SK-N-SH (cell line): ENCODE results near the gene RAB15. TPM values are rescaled to one million over a fixed set of nuclear protein-coding genes. Genes with fewer than 3 reads are reported as not detected.

Experiments used
- CTCF ChIA-PET: fragments of 300-600, 350-600 bp; formaldehyde crosslinking; extraction: SDS; loops from one replicate; lab custom pipeline; 2021; lab: Yijun Ruan, JAX
- POLR2A ChIA-PET: fragments of 350-600 bp; sonication (Branson Sonifier 250); formaldehyde crosslinking; extraction: SDS; loops from one replicate; lab custom pipeline; 2020; ENCODE audit warnings: antibody characterized with exemption, inconsistent platforms; lab: Yijun Ruan, JAX
- DNase-seq: peaks from one replicate; pipeline ENCODE4 v3.0.0; 2012
- H2AFZ ChIP-seq: fragments of 200-600 bp; sonication (generic); 2 replicates; pipeline ENCODE4 v1.8.1; 2016; ENCODE audit warnings: antibody characterized with exemption, mild to moderate bottlenecking, low read depth
- H3F3A ChIP-seq: fragments of 200-600 bp; sonication (generic); replicated peaks from 2 replicates; pipeline ENCODE3; 2016; ENCODE audit warnings: antibody characterized with exemption, mild to moderate bottlenecking; ENCODE audit not compliant: insufficient read depth
- H3K27ac ChIP-seq, 2 experiments: fragments of 200-500 bp in 1 of 2; fragments of 200-600 bp in 1 of 2; sonication (Bioruptor generic) in 1 of 2; sonication (generic), shearing (Covaris generic) in 1 of 2; 2 replicates each; pipeline versions ENCODE4 v1.5.1 to v1.6.1; 2014 to 2016; ENCODE audit warnings: low read depth in 2 of 2, inconsistent platforms in 1 of 2, low read length in 1 of 2, mild to moderate bottlenecking in 1 of 2, mixed read lengths in 1 of 2
- H3K27me3 ChIP-seq: fragments of 200-600 bp; sonication (generic), shearing (Covaris generic); 2 replicates; pipeline ENCODE4 v1.6.1; 2016; ENCODE audit warnings: mixed run types; ENCODE audit not compliant: insufficient read depth
- H3K36me3 ChIP-seq, 2 experiments: fragments of 200-500 bp in 1 of 2; fragments of 200-600 bp in 1 of 2; sonication (Bioruptor generic) in 1 of 2; sonication (generic) in 1 of 2; replicated peaks in 1 of 2; 2 replicates each; pipeline versions ENCODE3 to v1.5.1; 2014 to 2016; ENCODE audit warnings: low read length in 1 of 2, mild to moderate bottlenecking in 1 of 2; ENCODE audit not compliant: insufficient read depth in 2 of 2, control insufficient read depth in 1 of 2
- H3K4me1 ChIP-seq, 2 experiments: fragments of 200-500 bp in 1 of 2; fragments of 200-600 bp in 1 of 2; sonication (Bioruptor generic) in 1 of 2; sonication (generic), shearing (Covaris generic) in 1 of 2; 2 replicates each; pipeline versions ENCODE4 v1.5.1 to v1.6.1; 2014 to 2016; ENCODE audit warnings: low read depth in 1 of 2, low read length in 1 of 2, mixed run types in 1 of 2; ENCODE audit not compliant: insufficient read depth in 2 of 2, control insufficient read depth in 1 of 2
- H3K4me2 ChIP-seq: fragments of 200-600 bp; sonication (generic), shearing (Covaris generic); 2 replicates; pipeline ENCODE4 v1.6.1; 2017; ENCODE audit warnings: mixed run types
- H3K4me3 ChIP-seq, 2 experiments: fragments of 200-500 bp in 1 of 2; fragments of 200-600 bp in 1 of 2; sonication (Bioruptor generic) in 1 of 2; sonication (generic), shearing (Covaris generic) in 1 of 2; 2 replicates each; pipeline versions ENCODE4 v1.5.1 to v1.8.1; 2014 to 2016; ENCODE audit warnings: low read depth in 2 of 2, inconsistent platforms in 1 of 2, low read length in 1 of 2, mild to moderate bottlenecking in 1 of 2, mixed read lengths in 1 of 2, moderate library complexity in 1 of 2
- H3K79me2 ChIP-seq: fragments of 200-600 bp; sonication (generic); 2 replicates; pipeline ENCODE4 v1.8.1; 2017; ENCODE audit warnings: mild to moderate bottlenecking; ENCODE audit not compliant: insufficient read depth
- H3K9ac ChIP-seq: fragments of 200-600 bp; sonication (generic); 2 replicates; pipeline ENCODE4 v1.6.1; 2017; ENCODE audit warnings: mixed run types
- H3K9me2 ChIP-seq: fragments of 200-600 bp; sonication (generic); 2 replicates; pipeline ENCODE4 v1.6.1; 2017; ENCODE audit warnings: mixed run types
- H3K9me3 ChIP-seq: fragments of 200-600 bp; sonication (generic); 2 replicates; pipeline ENCODE4 v1.6.1; 2017; ENCODE audit warnings: mixed run types, mild to moderate bottlenecking, moderate library complexity
- H4K20me1 ChIP-seq: fragments of 200-600 bp; sonication (generic); 2 replicates; pipeline ENCODE4 v1.6.1; 2017; ENCODE audit warnings: mild to moderate bottlenecking, mixed run types; ENCODE audit not compliant: insufficient read depth
- ELF1 ChIP-seq: IDR thresholded peaks from 2 replicates; pipeline ENCODE4 v1.4.0; 2012
- EP300 ChIP-seq, 2 experiments: IDR thresholded peaks; 2 replicates each; pipeline versions ENCODE4 v1.4.0 to v1.6.1; 2012; ENCODE audit warnings: borderline replicate concordance in 1 of 2, low read depth in 1 of 2, low read length in 1 of 2
- EZH2phosphoT487 ChIP-seq: fragments of 200-600 bp; sonication (generic); IDR thresholded peaks from 2 replicates; pipeline ENCODE4 v1.6.1; 2017; ENCODE audit warnings: low read depth, mixed run types, mild to moderate bottlenecking, antibody characterized with exemption, moderate library complexity, borderline replicate concordance
- FOSL2 ChIP-seq: IDR thresholded peaks from 2 replicates; pipeline ENCODE4 v1.4.0; 2012; ENCODE audit warnings: low read depth, mild to moderate bottlenecking, moderate library complexity, borderline replicate concordance
- GABPA ChIP-seq: IDR thresholded peaks from 2 replicates; pipeline ENCODE4 v1.4.0; 2012; ENCODE audit warnings: low read depth, mild to moderate bottlenecking
- GATA2 ChIP-seq: sonication (generic); formaldehyde crosslinking; IDR thresholded peaks from 2 replicates; pipeline ENCODE4 v1.5.0; 2020; ENCODE audit warnings: mild to moderate bottlenecking, missing genetic modification reagents
- JUND ChIP-seq: IDR thresholded peaks from 2 replicates; pipeline ENCODE4 v1.4.0; 2012
- MEF2A ChIP-seq: IDR thresholded peaks from 2 replicates; pipeline ENCODE4 v1.4.0; 2012; ENCODE audit warnings: low read depth, borderline replicate concordance
- POLR2AphosphoS5 ChIP-seq: IDR thresholded peaks from 2 replicates; pipeline ENCODE4 v1.6.1; 2012; ENCODE audit warnings: low read depth, low read length
- RCOR1 ChIP-seq: fragments of 150-350 bp; IDR thresholded peaks from 2 replicates; pipeline ENCODE4 v1.6.1; 2017; ENCODE audit warnings: antibody characterized with exemption, low read length
- RFX5 ChIP-seq: IDR thresholded peaks from 2 replicates; pipeline ENCODE4 v1.6.1; 2012; ENCODE audit warnings: mild to moderate bottlenecking, improper control_type of control experiment, low read length
- RXRA ChIP-seq: IDR thresholded peaks from 2 replicates; pipeline ENCODE4 v1.4.0; 2012; ENCODE audit warnings: low read depth, mild to moderate bottlenecking, borderline replicate concordance
- SIN3A ChIP-seq: IDR thresholded peaks from 2 replicates; pipeline ENCODE4 v1.6.1; 2012; ENCODE audit warnings: low read depth, mild to moderate bottlenecking, low read length, moderate library complexity, borderline replicate concordance
- SMC3 ChIP-seq: IDR thresholded peaks from 2 replicates; pipeline ENCODE4 v1.6.1; 2012; ENCODE audit warnings: low read depth, low read length, improper control_type of control experiment
- TAF1 ChIP-seq: IDR thresholded peaks from 2 replicates; pipeline ENCODE4 v1.6.1; 2012; ENCODE audit warnings: low read depth, mild to moderate bottlenecking, low read length, moderate library complexity, borderline replicate concordance
- TEAD4 ChIP-seq: IDR thresholded peaks from 2 replicates; pipeline ENCODE4 v1.4.0; 2012; ENCODE audit warnings: mild to moderate bottlenecking, borderline replicate concordance; ENCODE audit not compliant: insufficient read depth
- YY1 ChIP-seq: IDR thresholded peaks from 2 replicates; pipeline ENCODE4 v1.4.0; 2012; ENCODE audit warnings: low read depth, mild to moderate bottlenecking
- WGBS: methylation state at CpG from one replicate; pipeline ENCODE4 v1.1.6; 2017; ENCODE audit warnings: low lambda C conversion rate; 5-methylcytosine and 5-hydroxymethylcytosine counted together
- polyA plus RNA-seq, 3 experiments: library from polyadenylated mRNA; depleted of rRNA; stranded (reverse); fragments of >200 nt; gene quantifications; 2 replicates each; pipeline ENCODE4 v1.2.3, GENCODE V29; 2012
- TF ChIP-seq, protein P1 (sequence below): fragments of 150-350 bp; IDR thresholded peaks from 2 replicates; pipeline ENCODE4 v1.6.1; 2016; ENCODE audit warnings: mild to moderate bottlenecking, low read depth, low read length
- TF ChIP-seq, protein P2 (sequence below): fragments of 150-350 bp; IDR thresholded peaks from 2 replicates; pipeline ENCODE4 v1.6.1; 2017; ENCODE audit warnings: antibody characterized with exemption, low read length, low read depth, borderline replicate concordance
- TF ChIP-seq, protein P3 (sequence below): IDR thresholded peaks from 2 replicates; pipeline ENCODE4 v1.4.0; 2012; ENCODE audit warnings: low read depth
- TF ChIP-seq, protein P4 (sequence below): IDR thresholded peaks from 2 replicates; pipeline ENCODE4; 2012

Gene RAB15
- polyA plus RNA-seq, 1 of the 3 experiments (the other 2 are of a cell fraction), result 14.2 TPM

DNA sequence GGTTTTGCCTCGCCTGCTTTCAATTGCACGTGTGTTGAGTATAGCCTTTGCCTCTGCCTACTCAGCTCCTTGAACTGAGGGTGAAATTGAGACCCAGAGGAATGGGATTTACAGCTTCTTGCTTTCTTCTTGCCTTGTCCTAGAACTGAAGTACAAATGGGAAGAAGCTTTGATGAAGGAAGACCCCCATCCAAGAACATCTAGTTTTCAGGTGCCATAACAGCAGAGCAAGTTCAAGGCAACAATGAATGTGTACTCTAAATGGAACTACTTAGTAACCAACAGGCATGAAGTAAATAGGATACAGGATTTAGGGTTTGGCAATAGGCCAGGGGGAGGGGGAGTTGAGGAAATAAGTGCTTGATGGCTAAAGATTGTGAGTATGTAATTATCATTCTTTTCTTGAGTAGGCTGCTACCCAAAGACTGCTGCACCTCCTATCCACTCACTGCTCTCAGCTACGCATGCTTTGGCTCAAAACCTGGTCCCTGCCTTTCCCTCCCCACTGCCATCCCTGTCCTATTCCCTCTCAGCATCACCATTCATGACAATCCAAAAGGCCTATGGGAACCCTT, 31.7 kb downstream of the RAB15 start:
- Histone ChIP-seq H3K4me2 (no peak overlapping the region), H3K27me3 (no peaks in the 10 kb centered on the region), H3K4me1 (no peaks in the 10 kb centered on the region; a peak in 1 of 4 replicates), H3K27ac (no peak overlapping the region), H3K4me3 (no peak overlapping the region), H3K36me3 (peaks cover 0 to 20% of the 10 kb centered on the region in 2 experiments), H3K9ac (no peak overlapping the region), H3F3A (peaks cover 11% of the 10 kb centered on the region), H3K9me2 (no peaks in the 10 kb centered on the region), H3K79me2 (no peaks in the 10 kb centered on the region), H2AFZ (no peak overlapping the region), H3K9me3 (no peaks in the 10 kb centered on the region), H4K20me1 (no peaks in the 10 kb centered on the region; the same call in 1 of the 2 replicates)
- TF ChIP-seq ELF1 (no peak), SMC3 (no peak), RXRA (no peak), EZH2phosphoT487 (no peak), POLR2AphosphoS5 (no peak), RFX5 (no peak), TAF1 (no peak), GABPA (no peak), YY1 (no peak), SIN3A (no peak), EP300 (IDR thresholded peaks at IDR 0.05; ENCODE audit: borderline replicate concordance in 1 of 2, low read depth in 1 of 2, low read length in 1 of 2) (no peak), TEAD4 (no peak), GATA2 (no peak)
- TF ChIP-seq, protein P1, sequence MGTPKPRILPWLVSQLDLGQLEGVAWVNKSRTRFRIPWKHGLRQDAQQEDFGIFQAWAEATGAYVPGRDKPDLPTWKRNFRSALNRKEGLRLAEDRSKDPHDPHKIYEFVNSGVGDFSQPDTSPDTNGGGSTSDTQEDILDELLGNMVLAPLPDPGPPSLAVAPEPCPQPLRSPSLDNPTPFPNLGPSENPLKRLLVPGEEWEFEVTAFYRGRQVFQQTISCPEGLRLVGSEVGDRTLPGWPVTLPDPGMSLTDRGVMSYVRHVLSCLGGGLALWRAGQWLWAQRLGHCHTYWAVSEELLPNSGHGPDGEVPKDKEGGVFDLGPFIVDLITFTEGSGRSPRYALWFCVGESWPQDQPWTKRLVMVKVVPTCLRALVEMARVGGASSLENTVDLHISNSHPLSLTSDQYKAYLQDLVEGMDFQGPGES, result no peak
- TF ChIP-seq, protein P2, sequence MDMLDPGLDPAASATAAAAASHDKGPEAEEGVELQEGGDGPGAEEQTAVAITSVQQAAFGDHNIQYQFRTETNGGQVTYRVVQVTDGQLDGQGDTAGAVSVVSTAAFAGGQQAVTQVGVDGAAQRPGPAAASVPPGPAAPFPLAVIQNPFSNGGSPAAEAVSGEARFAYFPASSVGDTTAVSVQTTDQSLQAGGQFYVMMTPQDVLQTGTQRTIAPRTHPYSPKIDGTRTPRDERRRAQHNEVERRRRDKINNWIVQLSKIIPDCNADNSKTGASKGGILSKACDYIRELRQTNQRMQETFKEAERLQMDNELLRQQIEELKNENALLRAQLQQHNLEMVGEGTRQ, result no peak
- TF ChIP-seq, protein P3, sequence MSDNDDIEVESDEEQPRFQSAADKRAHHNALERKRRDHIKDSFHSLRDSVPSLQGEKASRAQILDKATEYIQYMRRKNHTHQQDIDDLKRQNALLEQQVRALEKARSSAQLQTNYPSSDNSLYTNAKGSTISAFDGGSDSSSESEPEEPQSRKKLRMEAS, result no peak
- no peak for DNase-seq
- WGBS, result 98% methylated on average over 3 of the region's 3 CpGs
- ChIA-PET POLR2A (interaction anchor here (0.9 kb wide), 1 partner anchor 10 kb away, joined by 3 read pairs; no protein-coding TSS in a partner anchor), CTCF (interaction anchor here (1.3 kb wide), 1 partner anchor 11 kb away, joined by 3 read pairs; no protein-coding TSS in a partner anchor)

DNA sequence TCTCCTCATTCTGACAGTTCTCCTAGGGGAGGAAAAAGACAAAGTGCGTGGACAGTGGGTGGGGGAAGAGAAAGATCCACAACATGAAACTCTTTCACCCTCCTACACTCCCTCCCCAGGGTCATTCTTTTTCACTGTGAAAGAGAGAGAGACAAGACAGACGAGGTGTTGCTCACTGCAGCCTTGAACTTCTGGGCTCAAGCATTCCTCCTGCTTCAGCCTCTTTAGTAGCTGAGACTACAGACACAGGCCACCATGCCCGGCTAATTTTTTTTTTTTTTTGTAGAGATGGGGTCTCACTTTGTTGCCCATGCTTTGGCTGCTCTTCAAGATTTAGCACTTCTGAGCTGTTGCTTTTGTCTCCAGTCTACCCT, 32.3 kb downstream of the RAB15 start:
- H3K9ac ChIP-seq, result no peak overlapping the region
- no peaks in the 10 kb centered on the region; a peak in 1 of 4 replicates for H3K4me1 ChIP-seq
- peaks cover 0 to 21% of the 10 kb centered on the region in 2 experiments for H3K36me3 ChIP-seq
- ChIA-PET POLR2A (interaction anchor here (0.9 kb wide), 1 partner anchor 10 kb away, joined by 3 read pairs; no protein-coding TSS in a partner anchor), CTCF (interaction anchor here (1.3 kb wide), 1 partner anchor 12 kb away, joined by 3 read pairs; no protein-coding TSS in a partner anchor)
- WGBS, result 97% methylated on average over 3 of the region's 3 CpGs
- DNase-seq, result no peak
- H4K20me1 ChIP-seq, result no peaks in the 10 kb centered on the region; the same call in 1 of the 2 replicates
- no peak overlapping the region for H3K4me3 ChIP-seq
- no peak overlapping the region for H3K27ac ChIP-seq
- no peaks in the 10 kb centered on the region for H3K79me2 ChIP-seq
- no peak overlapping the region for H3K4me2 ChIP-seq
- no peaks in the 10 kb centered on the region for H3K9me2 ChIP-seq
- no peaks in the 10 kb centered on the region for H3K27me3 ChIP-seq
- no peaks in the 10 kb centered on the region for H3K9me3 ChIP-seq
- TF ChIP-seq RXRA (no peak), RCOR1 (no peak), SIN3A (no peak), JUND (no peak), GABPA (no peak), GATA2 (no peak), MEF2A (no peak), TAF1 (no peak), FOSL2 (no peak), YY1 (no peak), EZH2phosphoT487 (no peak)
- TF ChIP-seq, protein P4, sequence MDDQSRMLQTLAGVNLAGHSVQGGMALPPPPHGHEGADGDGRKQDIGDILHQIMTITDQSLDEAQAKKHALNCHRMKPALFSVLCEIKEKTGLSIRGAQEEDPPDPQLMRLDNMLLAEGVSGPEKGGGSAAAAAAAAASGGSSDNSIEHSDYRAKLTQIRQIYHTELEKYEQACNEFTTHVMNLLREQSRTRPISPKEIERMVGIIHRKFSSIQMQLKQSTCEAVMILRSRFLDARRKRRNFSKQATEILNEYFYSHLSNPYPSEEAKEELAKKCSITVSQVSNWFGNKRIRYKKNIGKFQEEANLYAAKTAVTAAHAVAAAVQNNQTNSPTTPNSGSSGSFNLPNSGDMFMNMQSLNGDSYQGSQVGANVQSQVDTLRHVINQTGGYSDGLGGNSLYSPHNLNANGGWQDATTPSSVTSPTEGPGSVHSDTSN, result no peak
- no peak overlapping the region for H2AFZ ChIP-seq
- H3F3A ChIP-seq, result peaks cover 11% of the 10 kb centered on the region
